Activated naive CD4-positive, alpha-beta T cell treated with anti-CD3 and anti-CD28 coated beads, Interleukin-2, amount 50 U/mL, for 16 hours (primary cell): Measurements from ENCODE around the gene GNAT3.

Source experiments
- DNase-seq: peaks from one replicate; pipeline ENCODE4 v3.0.0-alpha.2; 2020

The GNAT3 gene

GRCh38 chr7:80511964-80512363 lies at the start of gene GNAT3:
TSS of gene GNAT3 (minus strand) at chr7:80512064. CDS start at chr7:80511926, 138 bp downstream.
- DNase-seq, result no peak

- no peak for DNase-seq
Observed at GRCh38 chr7:80558116-80558515, 46.3 kb upstream of the GNAT3 start.

DNA sequence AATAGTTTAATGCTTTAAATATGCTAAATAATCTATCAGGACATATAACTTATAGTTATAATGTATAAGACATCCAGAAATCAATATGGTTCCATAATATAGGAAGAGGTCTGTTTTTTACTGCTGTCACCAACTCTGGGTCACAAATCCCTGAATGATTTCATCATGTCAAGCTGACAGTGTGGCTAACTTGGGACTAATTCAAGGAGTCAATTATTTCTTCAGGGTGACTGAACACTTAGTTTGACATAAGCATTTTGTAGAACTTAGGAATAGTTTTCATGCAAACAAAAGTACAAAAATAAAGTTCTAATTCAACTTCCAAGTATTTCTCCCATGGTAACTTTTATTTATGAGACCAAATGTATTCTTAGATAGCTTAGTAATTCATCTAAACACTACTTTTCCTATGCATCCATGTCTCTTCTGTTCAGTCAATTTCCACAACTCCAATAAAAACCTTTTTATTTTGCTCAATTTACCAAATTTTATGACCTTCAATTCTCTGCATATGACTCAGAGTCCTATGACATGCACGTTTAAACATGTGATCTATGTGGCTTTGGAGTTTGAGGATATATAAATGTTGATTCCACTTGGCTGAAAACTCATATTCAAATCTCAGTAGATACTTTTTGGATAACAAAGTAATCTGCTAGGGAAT lies 40.3 kb upstream of the GNAT3 start:
- no peak for DNase-seq

DNA sequence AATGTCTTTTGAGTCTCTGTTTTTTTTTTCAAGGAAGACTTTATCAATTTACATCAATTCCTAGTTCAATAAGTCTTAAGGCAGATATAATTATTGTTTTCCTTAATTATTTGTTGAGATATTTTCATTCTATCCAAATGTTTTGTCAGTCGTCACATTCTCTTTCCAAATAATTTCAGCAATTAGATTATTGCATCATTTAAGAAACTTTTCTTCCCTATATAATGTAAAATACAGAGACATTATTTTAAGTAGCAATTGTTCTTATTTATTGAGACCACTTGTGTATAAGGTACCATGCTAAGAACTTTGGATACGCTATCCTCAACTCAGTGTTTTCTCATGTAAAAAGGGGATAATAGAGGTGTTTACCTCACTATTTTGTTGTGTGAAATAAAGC lies 38.1 kb upstream of the GNAT3 start:
- no peak for DNase-seq

GRCh38 chr7:80548840-80549530 lies 37.1 kb upstream of the GNAT3 start:
- DNase-seq, result no peak

GRCh38 chr7:80542398-80542797 lies 30.5 kb upstream of the GNAT3 start:
- DNase-seq, result no peak

- no peak for DNase-seq
Observed at GRCh38 chr7:80540836-80541235, 29.0 kb upstream of the GNAT3 start.

DNA sequence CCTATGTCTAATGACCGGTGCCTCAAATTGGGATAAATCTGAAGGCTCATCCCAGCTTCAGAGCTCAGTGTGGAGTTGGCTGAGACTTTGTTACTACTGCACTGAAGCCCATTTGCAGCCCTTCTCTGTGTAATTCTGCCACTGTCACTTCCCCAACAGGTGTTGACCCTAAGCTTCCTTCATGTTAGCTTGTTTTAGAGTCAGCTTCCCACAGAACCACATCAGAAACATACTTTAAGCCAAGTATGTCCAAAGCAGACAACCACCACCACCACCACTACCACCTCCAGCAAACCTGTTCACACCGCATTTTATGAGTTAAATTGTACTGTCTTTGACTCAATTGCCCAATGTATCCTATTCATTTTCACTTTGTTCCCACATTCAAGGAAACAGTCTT lies 25.2 kb upstream of the GNAT3 start:
- DNase-seq, result no peak

DNA sequence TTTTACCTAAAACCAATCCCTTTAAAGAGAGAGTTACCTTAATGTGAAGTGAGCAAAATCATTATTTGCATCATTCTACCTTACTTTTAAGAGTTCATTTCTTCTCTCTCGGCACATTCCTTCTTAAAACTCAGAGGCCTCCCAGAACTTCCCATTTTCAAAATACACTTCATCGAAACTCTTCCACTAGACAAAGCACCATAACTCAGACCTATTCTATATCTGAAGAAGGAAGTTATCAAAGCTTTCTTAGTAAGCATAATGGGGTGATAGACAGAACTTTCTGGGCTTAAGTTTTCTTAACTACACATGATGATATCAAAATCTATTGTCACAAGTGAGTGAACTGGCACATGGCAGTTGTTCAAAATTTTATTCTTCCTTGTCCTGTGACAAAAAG lies 24.6 kb upstream of the GNAT3 start:
- DNase-seq, result no peak

GRCh38 chr7:80533287-80533686 lies 21.4 kb upstream of the GNAT3 start:
- DNase-seq, result no peak

GRCh38 chr7:80532153-80532552 lies 20.3 kb upstream of the GNAT3 start:
- DNase-seq, result no peak

GRCh38 chr7:80530136-80530535 lies 18.3 kb upstream of the GNAT3 start:
- no peak for DNase-seq

DNA sequence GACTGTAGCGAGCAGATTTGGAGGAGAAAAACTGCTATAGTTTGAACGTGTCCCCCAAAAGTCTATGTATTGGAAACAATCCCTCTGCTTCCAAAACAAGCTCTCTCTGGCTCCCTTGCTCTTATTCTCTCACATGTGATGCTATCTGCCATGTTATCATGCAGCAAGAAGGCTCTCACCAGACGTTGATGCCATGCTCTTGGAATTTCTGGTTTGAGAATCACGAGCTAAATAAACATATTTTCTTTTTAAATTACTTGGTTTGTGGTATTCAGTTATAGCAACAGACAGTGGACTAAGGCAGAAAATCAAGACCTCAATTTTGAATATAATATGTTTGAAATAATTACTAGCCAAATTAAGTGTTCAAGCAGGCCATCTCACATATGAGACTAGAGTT lies 17.5 kb upstream of the GNAT3 start:
- DNase-seq, result no peak

DNA sequence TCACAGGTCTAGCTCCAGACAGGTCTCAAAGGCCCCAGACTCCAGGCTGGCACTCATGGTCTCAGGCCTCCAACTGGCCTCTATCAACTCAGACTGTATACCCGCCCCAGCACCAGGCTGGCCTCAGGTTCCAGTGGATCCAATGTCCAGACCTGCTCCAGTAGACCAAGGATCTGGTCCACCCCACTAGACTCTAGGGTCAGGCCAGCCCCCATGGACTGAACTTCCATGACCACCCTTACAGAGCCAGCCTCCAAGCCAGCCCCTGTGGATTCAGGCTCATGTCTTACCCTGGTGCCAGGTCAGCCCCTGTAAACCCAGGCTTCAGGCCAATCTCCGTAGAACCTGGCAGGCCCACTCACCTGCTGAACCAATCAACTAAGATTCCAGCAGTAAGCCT lies 16.8 kb upstream of the GNAT3 start:
- DNase-seq, result no peak

DNA sequence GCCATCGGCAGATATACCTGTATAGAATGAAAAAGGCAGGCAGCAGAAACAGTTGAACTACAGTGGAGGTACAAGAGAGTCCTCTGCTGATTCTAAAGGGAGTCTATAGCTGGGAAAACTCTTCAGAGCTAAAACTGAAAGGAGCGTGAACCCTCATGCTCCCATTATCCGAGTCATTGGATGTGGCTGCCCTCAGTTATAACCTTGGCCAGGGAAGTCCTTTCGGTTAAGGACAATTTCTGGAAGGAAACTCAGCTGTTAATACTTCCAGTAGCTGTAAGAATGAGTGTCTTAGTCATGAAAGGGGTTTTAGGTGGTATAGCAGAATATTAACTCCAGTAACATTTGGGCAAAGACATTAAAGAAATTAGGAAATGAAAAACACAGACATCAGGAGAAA lies 14.6 kb upstream of the GNAT3 start:
- DNase-seq, result no peak

- no peak for DNase-seq
Observed at GRCh38 chr7:80524693-80525092, 12.8 kb upstream of the GNAT3 start.

- no peak for DNase-seq
Observed at GRCh38 chr7:80521809-80522208, 9.9 kb upstream of the GNAT3 start.

- DNase-seq, result no peak
Observed at GRCh38 chr7:80520199-80520598, 8.3 kb upstream of the GNAT3 start.

DNA sequence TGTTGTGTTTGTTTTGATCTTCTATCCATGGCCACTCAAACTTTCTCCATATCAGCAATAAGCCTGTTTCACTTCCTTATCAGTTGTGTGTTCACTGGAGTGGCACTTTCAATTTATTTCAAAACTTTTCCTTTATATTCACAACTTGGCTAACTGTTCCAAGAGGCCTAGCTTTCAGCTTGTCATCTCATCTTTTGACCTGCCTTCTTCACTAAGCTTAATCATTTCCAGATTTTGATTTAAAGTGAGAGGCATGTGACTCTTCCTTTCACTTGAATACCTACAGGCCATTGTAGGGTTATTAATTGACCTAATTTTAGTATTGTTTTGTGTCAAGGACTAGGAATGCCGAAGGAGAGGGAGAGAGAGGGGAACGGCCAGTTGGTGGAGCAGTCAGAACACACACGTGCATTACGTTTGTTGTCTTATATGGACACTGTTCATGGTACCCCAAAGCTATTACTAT lies 5.5 kb upstream of the GNAT3 start:
- DNase-seq, result no peak

DNA sequence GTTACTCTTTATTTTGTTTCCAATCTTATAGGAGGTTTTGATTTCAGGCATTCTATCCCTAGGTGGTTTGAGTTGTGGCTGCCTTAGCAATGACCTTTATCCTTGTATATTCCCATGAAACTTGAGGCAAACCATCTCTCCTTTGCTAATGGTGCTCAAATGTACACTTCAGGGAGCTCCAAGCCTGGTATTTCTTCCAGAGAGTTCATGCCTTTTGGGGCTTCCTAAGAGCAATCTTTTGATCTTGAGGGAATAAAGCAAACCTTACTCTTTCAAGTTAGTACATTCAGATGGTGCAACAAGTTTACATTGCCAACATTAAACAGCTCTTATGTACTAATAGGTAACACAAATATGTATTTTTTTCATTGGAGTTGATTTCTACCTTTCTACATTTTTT lies 3.4 kb upstream of the GNAT3 start:
- no peak for DNase-seq

DNA sequence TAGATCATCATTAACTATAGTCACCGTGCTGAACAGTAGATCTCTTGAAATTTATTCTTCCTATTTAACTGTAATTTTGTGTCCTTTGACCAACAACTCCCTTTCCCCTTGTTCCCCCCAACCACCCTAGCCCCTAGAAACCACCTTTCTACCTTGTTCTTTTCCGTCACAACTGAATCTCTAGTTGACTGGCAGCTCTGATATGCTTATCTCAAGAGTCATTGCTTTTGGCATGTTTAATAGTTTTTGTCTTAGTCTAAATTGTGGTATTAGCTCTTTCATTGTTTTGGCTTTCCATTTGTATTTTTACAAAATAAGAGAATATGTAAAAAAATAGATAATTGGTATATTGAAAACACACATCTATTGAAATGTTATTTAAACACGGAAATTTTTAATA lies 1.8 kb downstream of the GNAT3 start:
- no peak for DNase-seq

DNA sequence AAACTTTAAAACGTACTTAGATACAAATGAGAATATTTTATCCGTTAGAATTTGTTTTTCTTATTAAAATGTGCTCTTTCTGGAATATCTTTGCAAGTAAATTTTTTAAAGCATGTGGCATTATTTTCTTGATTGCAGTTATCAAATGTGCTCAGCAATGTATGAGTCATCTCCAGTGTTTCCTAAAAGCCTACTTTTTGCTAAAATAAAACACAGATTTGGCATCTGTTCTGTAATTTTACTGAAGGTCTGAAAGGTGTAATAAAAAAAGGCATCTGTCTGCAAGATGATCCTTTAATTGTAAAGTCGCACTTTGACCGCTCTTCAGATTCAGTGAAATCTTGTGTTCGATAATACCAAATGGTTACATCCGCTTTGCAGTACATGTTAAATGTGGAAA lies 3.4 kb downstream of the GNAT3 start:
- no peak for DNase-seq

DNA sequence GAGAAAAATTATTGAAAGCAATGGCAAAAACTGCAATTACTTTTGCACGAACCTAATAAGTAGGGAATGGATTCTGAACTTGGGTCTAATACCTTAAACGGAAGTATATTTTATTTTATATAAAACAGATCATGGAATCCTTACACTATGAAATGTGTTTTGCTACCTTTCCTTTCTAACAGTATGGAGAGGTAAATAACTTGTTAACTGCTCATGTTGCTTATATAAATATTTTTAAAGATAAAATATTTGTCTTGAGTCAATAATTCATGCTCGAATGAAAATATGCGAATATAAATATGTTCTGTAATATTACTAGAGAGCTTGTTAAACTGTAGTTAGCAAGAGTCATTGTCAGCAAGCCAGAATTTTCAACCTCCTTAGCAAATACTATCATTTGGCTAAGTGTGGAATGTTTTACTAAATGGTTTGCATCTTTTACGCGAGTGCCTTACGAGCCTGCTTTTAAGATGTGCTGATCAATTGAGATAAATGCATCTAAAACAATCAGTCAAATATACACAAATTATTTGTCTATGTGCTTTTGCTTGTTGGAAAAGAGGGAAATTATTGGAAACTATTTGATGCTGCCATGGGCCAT lies 5.9 kb downstream of the GNAT3 start:
- DNase-seq, result no peak

GRCh38 chr7:80500325-80500724 lies 11.5 kb downstream of the GNAT3 start:
- no peak for DNase-seq
